Posterior vena cava (tissue), 2 donors: ENCODE results near the gene MLXIPL. TPM values are rescaled to one million over a fixed set of nuclear protein-coding genes. Genes with fewer than 3 reads are reported as not detected.
A peak's percentile ranks its signal among the peaks of the same experiment; 100 is the strongest.
"Not testable (repeated sequence)": the region's sequence is repeated elsewhere in the genome, so short reads cannot be mapped to it uniquely, and the experiment has no call there.

Experiments used
- DNase-seq: peaks from one replicate; pipeline ENCODE4 v3.0.0-alpha.2; 2020; ENCODE audit warnings: low spot score
- intact Hi-C, 2 donors: fragments of 100-400 bp; cut with DNase I; formaldehyde crosslinking; loops; one replicate each; pipeline versions ENCODE4 v1.14.1 to v1.14.2; 2022 to 2023
- long read RNA-seq, 2 donors: library from polyadenylated mRNA; unstranded; transcript quantifications; one replicate each; pipeline ENCODE4 v2.0.0, GENCODE V29; 2020 to 2021
- total RNA-seq, 2 donors: library from RNA; stranded (reverse); fragmentation: NEBNext Ultra II Directional; extraction: Animal tissue kit (Norgen Biotek cat#: 25700); gene quantifications; one replicate each; pipeline ENCODE4 v1.2.1, GENCODE V29; 2021
- donor health status: DM: yes; HTN: yes; CAD: no.
- donor health status: DM: yes; HTN: yes; CAD: no.

Gene MLXIPL
- 10 to 100 TPM in 1 of 2 donors, 1 to 10 TPM in 1; 3.3 to 14.0 TPM for total RNA-seq
- long read RNA-seq, donor 1, partial matches to known transcripts: 3 of 4 reads
- long read RNA-seq, donor 1, other reads (novel, unspliced or antisense): 1 of 4 reads
- long read RNA-seq, donor 2, partial matches to known transcripts: 2 of 3 reads
- long read RNA-seq, donor 2, other reads (novel, unspliced or antisense): 1 of 3 reads

DNA sequence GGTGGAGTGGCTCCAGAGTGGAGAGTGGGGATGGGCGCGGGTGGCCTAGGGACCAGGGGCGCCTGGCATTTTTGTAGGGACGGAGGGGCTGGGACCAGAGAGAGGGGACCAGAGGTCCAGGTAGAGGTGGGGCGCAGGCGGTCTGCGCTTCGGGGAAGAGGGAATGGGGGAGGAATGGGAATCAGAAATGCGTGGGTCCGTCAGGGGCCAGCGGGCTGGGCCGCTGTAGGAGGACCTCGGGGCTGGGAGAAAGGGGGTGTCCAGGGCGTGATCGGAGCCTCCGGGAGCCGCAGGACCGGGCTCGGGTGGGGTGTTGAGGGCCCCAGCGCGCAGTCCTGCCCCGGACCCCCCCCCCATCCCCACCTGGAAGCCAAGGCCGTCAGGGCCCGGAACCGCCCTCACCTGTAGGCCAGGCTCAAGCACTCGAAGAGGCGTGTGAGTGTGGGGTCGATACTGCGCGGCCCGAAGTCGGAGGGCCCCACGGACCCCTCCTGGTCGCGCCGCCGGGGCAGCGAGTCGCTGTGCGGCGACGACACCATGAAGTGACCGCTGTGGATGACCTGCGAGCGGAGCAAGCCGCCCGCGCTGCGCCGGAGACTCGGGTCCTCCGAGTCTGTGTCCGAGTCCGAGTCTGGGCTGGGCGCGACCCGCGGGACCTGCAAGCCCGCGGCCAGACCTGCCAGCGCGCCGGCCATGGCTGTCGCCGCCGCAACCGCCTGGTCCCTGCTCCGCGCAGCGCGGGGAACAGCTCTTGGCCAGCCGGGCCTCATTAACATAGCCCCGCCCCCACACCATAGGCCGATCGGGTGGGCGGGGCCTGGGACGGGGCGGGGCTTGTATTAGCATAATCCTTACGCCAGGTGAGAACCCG, at the start of gene MLXIPL:
Gene MLXIPL (minus strand): TSS at position 725 of the 871 bp plus-strand sequence. CDS start 30 bp downstream, at position 695.
- peak; percentile 89 for DNase-seq

GRCh38 chr7:73671857-73672445, 47.6 kb upstream of the MLXIPL start:
- intact Hi-C loops: no loop called here
- DNase-seq: no peak

More for the DNA sequence above, at the start of gene MLXIPL:
- intact Hi-C loops: no loop called here

DNA sequence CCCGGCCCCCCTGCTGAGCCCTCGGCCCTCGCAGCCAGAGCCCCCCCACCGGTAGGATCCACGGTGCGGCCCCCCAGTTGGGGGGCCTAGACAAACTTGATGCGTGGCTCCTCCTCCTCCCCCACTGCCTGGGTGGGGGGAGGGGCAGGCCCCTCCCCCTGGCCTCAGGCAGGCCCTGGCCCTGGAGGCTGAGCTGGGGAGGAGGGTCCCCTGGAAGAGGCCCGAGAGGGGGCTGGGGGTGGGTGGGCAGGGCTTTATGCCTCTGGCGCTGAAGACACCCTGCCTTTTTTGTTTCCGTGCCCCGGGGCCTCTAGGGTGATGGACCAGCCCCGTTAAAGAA, 47.0 kb upstream of the MLXIPL start:
- DNase-seq: no peak
- intact Hi-C loops: no loop called here

GRCh38 chr7:73669858-73670385, 45.6 kb upstream of the MLXIPL start:
- DNase-seq: no peak
- intact Hi-C loops: loop anchor here in 1 of 2 donors (5.0 kb wide), 1 partner anchor 63 kb away; no protein-coding TSS in a partner anchor

GRCh38 chr7:73669288-73669701, 45.0 kb upstream of the MLXIPL start:
- DNase-seq: no peak
- intact Hi-C loops: loop anchor here in 1 of 2 donors (5.0 kb wide), 1 partner anchor 62 kb away; no protein-coding TSS in a partner anchor

DNA sequence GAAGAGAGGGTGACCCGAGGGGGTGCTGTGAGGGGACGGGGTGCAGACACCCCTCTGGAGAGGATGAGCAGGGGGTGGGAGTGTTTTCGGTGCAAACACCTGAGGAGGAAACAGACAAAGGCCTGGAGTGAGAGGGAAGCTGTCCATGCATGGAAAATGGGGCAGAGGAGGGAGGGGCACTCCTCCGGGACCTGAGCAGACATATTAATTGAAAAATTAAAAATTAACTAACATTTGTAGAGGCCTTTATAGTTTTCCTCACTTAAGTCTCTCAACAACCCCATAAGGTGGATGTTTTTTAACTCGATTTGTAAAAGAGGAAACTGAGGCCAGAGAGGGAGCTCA, 44.5 kb upstream of the MLXIPL start:
- DNase-seq: no peak
- intact Hi-C loops: loop anchor here in 1 of 2 donors (5.0 kb wide), 1 partner anchor 62 kb away; no protein-coding TSS in a partner anchor

DNA sequence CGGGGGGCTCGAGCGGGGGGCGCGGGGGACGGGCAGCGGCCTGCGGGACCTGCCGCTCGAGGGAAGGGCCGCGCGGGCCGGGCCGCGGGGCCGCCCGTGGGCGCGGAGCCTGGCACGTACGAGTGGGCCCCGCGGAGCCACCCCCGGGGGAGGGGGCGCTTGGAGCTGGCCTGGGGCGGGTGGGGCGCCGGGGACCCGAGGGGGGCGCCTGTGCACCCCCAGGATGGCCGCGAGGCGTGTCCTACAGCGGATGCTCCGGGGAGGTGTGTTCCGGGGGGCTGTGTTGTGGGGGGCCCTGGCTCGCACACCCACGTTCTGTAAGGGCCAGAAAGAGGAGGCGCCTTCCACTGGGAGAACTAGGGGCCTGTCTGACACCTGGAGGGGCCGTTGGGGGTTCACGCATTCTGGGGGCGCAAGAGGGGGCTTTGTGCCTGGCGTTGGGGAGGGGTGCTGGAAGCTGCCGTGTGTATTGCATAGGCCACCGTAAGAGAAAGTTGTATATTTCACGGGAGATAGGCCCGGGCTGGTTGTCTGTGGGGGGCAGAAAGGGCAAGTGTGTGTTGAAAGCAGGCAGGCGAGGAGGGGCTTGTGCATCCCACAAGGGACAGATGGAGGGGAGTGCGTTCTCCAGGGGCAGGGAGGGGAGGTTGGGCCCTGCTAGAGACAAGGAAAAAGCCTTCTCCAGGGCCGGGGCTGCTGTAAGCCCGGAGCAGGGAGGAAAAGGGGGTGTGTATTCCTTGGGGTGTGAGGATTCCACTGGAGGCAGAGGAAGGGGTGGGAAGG, 44.0 kb upstream of the MLXIPL start:
- intact Hi-C loops: loop anchor here in 1 of 2 donors (5.0 kb wide), 1 partner anchor 61 kb away; no protein-coding TSS in a partner anchor
- no peak for DNase-seq

DNA sequence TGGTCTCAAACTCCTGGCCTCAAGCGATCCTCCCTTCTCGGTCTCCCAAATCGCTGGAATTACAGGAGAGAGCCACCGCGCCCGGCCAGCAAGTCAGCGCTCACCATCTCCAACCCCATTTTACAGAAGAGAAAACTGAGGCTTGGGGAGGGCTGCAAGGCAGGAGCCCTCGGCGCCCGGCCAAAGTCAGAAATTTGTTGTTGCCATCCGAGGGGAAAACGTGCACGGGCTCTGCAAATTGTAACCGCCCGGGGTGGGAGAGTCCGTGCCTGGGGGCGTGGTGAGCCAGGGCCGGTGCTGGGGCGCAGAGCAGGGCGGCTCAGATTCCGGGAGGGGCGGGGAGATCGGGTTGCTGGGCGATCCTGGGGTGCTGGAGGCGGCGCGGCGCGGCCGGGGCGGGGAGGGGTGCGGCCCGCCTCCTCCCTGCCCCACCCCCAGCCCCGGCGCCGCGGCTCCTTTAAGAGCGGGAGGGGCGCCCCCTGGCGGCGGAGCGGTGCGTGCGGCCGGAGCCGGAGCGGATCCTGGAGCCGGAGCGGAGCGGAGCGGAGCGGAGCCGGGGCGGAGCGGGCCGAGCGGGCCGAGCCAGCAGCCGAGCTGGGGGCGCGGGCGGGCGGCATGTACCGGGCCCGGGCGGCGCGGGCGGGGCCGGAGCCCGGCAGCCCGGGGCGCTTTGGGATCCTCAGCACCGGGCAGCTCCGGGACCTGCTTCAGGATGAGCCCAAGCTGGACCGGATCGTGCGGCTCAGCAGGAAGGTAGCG, 43.2 kb upstream of the MLXIPL start, which contains the start of gene VPS37D:
Gene VPS37D (plus strand): TSS at position 488 of the 759 bp plus-strand sequence. CDS start 128 bp downstream, at position 616.
- DNase-seq: peak; percentile 97
- intact Hi-C loops: loop anchor here (2.0 to 5.0 kb wide), 2 partner anchors 59 to 60 kb away; no protein-coding TSS in a partner anchor

- DNase-seq: no peak
- intact Hi-C loops: no loop called here
Observed at GRCh38 chr7:73663033-73663432, 38.7 kb upstream of the MLXIPL start.

DNA sequence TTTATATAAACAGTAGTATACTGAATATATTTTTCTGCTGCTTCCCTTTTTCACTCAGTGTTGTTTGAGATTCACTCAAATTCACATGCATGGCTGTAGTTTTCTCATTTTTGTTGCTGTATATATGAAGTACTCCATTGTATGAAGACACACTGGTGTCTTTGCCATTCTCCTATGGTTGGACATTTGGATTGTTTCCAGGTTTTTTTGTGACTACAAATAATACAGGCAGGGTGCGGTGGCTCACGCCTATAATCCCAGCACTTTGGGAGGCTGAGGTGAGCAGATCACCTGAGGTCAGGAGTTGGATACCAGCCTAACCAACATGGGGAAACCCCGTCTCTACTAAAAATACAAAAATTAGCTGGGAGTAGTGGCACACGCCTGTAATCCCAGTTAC, 36.3 kb upstream of the MLXIPL start:
- intact Hi-C loops: not testable (repeated sequence)

GRCh38 chr7:73659983-73660382, 35.7 kb upstream of the MLXIPL start:
- intact Hi-C loops: no loop called here
- no peak for DNase-seq

More for the DNA sequence above, 36.3 kb upstream of the MLXIPL start:
- DNase-seq: not testable (repeated sequence)

GRCh38 chr7:73655309-73655708, 31.0 kb upstream of the MLXIPL start:
- DNase-seq, intact Hi-C loops: not testable (repeated sequence)

- intact Hi-C loops: no loop called here
- DNase-seq: no peak
Observed at GRCh38 chr7:73652541-73652949, 28.2 kb upstream of the MLXIPL start.

GRCh38 chr7:73650524-73650923, 26.2 kb upstream of the MLXIPL start:
- DNase-seq: no peak
- intact Hi-C loops: no loop called here

DNA sequence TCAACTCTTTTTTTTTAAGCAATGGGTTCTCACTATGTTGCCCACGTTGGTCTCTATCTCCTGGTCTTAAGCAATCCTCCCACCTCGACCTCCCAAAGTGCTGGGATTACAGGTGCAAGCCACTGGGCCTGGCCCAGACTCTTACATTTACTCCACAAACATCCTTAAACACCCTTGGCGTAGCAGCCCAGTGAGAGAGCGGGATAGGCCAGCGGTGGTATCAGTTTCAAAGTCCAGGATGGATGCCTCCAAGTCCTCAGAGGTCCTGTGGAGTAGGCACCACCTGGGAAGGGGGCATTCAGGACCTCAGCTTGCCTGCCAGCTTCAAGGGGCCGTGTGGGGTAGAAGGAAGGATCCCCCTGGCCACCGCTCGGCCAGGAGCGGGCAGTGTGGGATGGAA, 25.3 kb upstream of the MLXIPL start:
- intact Hi-C loops: no loop called here
- DNase-seq: no peak

DNA sequence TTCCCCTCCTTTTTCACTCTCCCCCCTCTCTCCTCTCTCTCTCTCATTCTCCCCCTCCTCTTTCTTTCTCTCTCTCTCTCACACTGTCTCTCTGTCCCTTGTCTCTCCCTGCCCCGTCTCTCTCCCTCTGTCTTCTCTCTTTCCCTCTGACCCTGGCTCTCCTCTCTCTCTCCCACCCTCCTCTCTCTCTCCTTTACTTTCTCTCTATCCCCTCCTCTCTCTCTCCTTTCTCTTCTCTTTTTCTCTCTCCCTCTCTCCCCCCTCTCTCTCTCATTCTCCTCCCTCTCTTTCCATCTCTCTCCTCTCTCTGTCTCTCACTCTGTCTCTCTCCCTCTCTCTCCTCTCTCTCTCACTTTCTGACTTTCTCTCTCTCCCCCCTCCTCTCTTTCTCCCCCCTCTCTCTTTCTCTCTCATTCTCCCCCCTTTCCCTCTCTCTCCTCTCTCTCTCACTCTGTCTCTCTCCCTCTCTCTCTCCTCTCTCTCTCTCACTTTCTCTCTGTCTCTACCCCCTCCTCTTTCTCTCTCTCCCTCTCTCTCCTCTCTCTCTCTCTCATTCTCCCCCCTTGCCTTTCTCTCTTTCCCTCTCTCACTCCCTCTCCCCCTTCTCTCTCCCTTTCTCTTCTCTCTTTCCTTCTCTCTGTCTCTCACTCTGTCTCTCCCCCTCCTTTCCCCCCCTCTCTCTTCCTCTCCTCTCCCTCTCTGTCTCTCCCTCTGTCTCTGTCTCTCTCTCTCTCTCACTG, 24.4 kb upstream of the MLXIPL start:
- DNase-seq: no peak
- intact Hi-C loops: no loop called here

DNA sequence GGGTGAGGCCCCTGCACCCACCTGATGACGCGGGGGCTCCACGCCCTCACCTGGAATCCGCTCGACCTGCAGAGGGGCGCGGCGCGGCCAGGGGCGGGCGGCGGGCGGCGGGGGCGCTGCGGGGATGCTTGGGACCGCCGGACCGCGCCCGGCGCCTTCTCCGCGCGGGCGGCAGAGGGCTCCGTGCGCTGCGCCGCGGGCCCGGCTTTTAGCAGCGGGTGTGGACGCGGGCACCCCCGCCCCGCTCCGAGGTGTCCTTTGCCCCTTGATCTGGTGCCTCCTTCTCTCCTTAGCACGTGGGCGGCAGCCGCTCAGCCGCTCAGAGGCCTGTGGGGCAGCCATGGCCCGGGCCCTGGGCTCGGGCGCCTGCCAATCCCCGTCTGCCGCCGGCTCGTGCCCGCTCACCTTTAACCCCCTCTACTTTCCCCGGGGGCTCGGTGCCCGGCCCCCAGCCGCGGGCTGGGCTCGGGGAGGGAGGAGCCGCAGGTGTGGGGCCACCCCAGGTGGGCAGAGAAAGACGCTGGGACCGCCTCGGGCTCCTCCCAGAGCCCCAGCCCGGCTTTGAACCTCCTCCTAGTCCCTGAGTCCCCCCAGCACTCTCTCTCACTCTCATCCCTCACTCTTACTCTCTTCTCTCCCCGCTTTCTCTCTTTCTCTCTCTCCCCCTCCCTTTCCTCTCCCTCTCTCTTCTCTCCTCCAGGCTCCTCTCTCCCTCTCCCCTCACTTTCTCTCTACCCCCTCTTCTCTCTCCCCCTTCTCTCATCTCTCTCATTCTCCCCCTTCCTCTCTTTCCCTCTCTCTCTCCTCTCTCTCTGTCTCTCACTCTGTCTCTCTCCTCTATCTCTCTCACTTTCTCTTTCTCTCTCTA, 23.6 kb upstream of the MLXIPL start:
- intact Hi-C loops: no loop called here
- DNase-seq: no peak
